ENCODE data around the gene OVCH2. TPM values are rescaled to one million over a fixed set of nuclear protein-coding genes. Genes with fewer than 3 reads are reported as not detected.
A peak's percentile ranks its signal among the peaks of the same experiment; 100 is the strongest.

OVCH2 gene
- polyA plus RNA-seq, 1 donor from 2014 or later = not detected

- H3K36me3 ChIP-seq (ENCODE audit: insufficient read depth, low read length) = no peaks in the 10 kb centered on the region
- no peaks in the 10 kb centered on the region for H3K9me3 ChIP-seq (ENCODE audit: low read length)
- H3K79me2 ChIP-seq (replicated peaks; ENCODE audit: insufficient read depth, low read length) = no peaks in the 10 kb centered on the region
- no peak overlapping the region for H3K27ac ChIP-seq (ENCODE audit: low read length)
- H3K4me2 ChIP-seq (ENCODE audit: low read length) = no peak overlapping the region
- H2AFZ ChIP-seq (ENCODE audit: low read depth, low read length) = no peak overlapping the region
- no peaks in the 10 kb centered on the region for H3K9me2 ChIP-seq (ENCODE audit: insufficient read depth, low read length)
- TF ChIP-seq EZH2 (IDR thresholded peaks at IDR 0.05; ENCODE audit: borderline replicate concordance, insufficient read depth, low read length, poor library complexity, severe bottlenecking) (no peak), CTCF (IDR thresholded peaks at IDR 0.05; ENCODE audit: poor library complexity, severe bottlenecking) (no peak), TAF1 (IDR thresholded peaks at IDR 0.05; ENCODE audit: low read depth) (no peak)
- H3K9ac ChIP-seq (ENCODE audit: low read length) = no peak overlapping the region
- no peaks in the 10 kb centered on the region for H4K20me1 ChIP-seq (ENCODE audit: insufficient read depth)
- no peaks in the 10 kb centered on the region for H3K27me3 ChIP-seq (ENCODE audit: insufficient read depth, low read depth, low read length)
- no peak overlapping the region for H3K4me3 ChIP-seq (ENCODE audit: low read length)
- no peaks in the 10 kb centered on the region for H3F3A ChIP-seq (ENCODE audit: insufficient read depth, low read length, poor library complexity, severe bottlenecking)
Measured at GRCh38 chr11:7689239-7689638, 17.0 kb downstream of the OVCH2 start.

- no peaks in the 10 kb centered on the region for H3K36me3 ChIP-seq (ENCODE audit: insufficient read depth, low read length)
- no peaks in the 10 kb centered on the region for H4K20me1 ChIP-seq (ENCODE audit: insufficient read depth)
- H3K27me3 ChIP-seq (ENCODE audit: insufficient read depth, low read depth, low read length) = no peaks in the 10 kb centered on the region
- no peaks in the 10 kb centered on the region for H3K9me3 ChIP-seq (ENCODE audit: low read length)
- TF ChIP-seq POLR2AphosphoS5 (IDR thresholded peaks at IDR 0.05) = no peak
- peak; percentile 77 for TF ChIP-seq SMC3 (conservative IDR thresholded peaks at IDR 0.05; ENCODE audit: poor library complexity)
- TF ChIP-seq EP300 (conservative IDR thresholded peaks at IDR 0.05; ENCODE audit: poor library complexity, severe bottlenecking) = no peak
- TF ChIP-seq EZH2 (IDR thresholded peaks at IDR 0.05; ENCODE audit: borderline replicate concordance, insufficient read depth, low read length, poor library complexity, severe bottlenecking) = no peak
- no peak for TF ChIP-seq MXI1 (conservative IDR thresholded peaks at IDR 0.05; ENCODE audit: poor library complexity, severe bottlenecking)
- peak; percentile 71 for TF ChIP-seq CTCF (IDR thresholded peaks at IDR 0.05; ENCODE audit: poor library complexity, severe bottlenecking)
- TF ChIP-seq RAD21 (conservative IDR thresholded peaks at IDR 0.05) = peak; percentile 69
- H2AFZ ChIP-seq (ENCODE audit: low read depth, low read length) = no peak overlapping the region
- H3K9me2 ChIP-seq (ENCODE audit: insufficient read depth, low read length) = no peaks in the 10 kb centered on the region
- no peak overlapping the region for H3K4me3 ChIP-seq (ENCODE audit: low read length)
- no peak overlapping the region for H3K4me2 ChIP-seq (ENCODE audit: low read length)
- H3F3A ChIP-seq (ENCODE audit: insufficient read depth, low read length, poor library complexity, severe bottlenecking) = no peaks in the 10 kb centered on the region
- H3K79me2 ChIP-seq (replicated peaks; ENCODE audit: insufficient read depth, low read length) = no peaks in the 10 kb centered on the region
- H3K27ac ChIP-seq (ENCODE audit: low read length) = no peak overlapping the region
- no peak overlapping the region for H3K9ac ChIP-seq (ENCODE audit: low read length)
Measured at GRCh38 chr11:7688238-7688826, 17.9 kb downstream of the OVCH2 start.

GRCh38 chr11:7687386-7687785, 18.9 kb downstream of the OVCH2 start:
- no peaks in the 10 kb centered on the region for H3F3A ChIP-seq (ENCODE audit: insufficient read depth, low read length, poor library complexity, severe bottlenecking)
- H4K20me1 ChIP-seq (ENCODE audit: insufficient read depth) = no peaks in the 10 kb centered on the region
- H3K36me3 ChIP-seq (ENCODE audit: insufficient read depth, low read length) = no peaks in the 10 kb centered on the region
- H3K79me2 ChIP-seq (replicated peaks; ENCODE audit: insufficient read depth, low read length) = no peaks in the 10 kb centered on the region
- no peaks in the 10 kb centered on the region for H3K9me2 ChIP-seq (ENCODE audit: insufficient read depth, low read length)
- no peak overlapping the region for H2AFZ ChIP-seq (ENCODE audit: low read depth, low read length)
- no peak overlapping the region for H3K9ac ChIP-seq (ENCODE audit: low read length)
- H3K27ac ChIP-seq (ENCODE audit: low read length) = no peak overlapping the region
- H3K4me2 ChIP-seq (ENCODE audit: low read length) = no peak overlapping the region
- TF ChIP-seq REST (IDR thresholded peaks at IDR 0.05; ENCODE audit: borderline replicate concordance) (no peak), SMC3 (conservative IDR thresholded peaks at IDR 0.05; ENCODE audit: poor library complexity) (no peak), TAF1 (IDR thresholded peaks at IDR 0.05; ENCODE audit: low read depth) (no peak), CTCF (IDR thresholded peaks at IDR 0.05; ENCODE audit: poor library complexity, severe bottlenecking) (no peak), MXI1 (conservative IDR thresholded peaks at IDR 0.05; ENCODE audit: poor library complexity, severe bottlenecking) (no peak), EP300 (conservative IDR thresholded peaks at IDR 0.05; ENCODE audit: poor library complexity, severe bottlenecking) (no peak), RAD21 (conservative IDR thresholded peaks at IDR 0.05) (no peak), POLR2AphosphoS5 (IDR thresholded peaks at IDR 0.05) (no peak), EZH2 (IDR thresholded peaks at IDR 0.05; ENCODE audit: borderline replicate concordance, insufficient read depth, low read length, poor library complexity, severe bottlenecking) (no peak)
- H3K27me3 ChIP-seq (ENCODE audit: insufficient read depth, low read depth, low read length) = no peaks in the 10 kb centered on the region
- H3K4me3 ChIP-seq (ENCODE audit: low read length) = no peak overlapping the region
- no peaks in the 10 kb centered on the region for H3K9me3 ChIP-seq (ENCODE audit: low read length)
